ENCODE measurements around the gene EGFL8. TPM values are rescaled to one million over a fixed set of nuclear protein-coding genes. Genes with fewer than 3 reads are reported as not detected.

The EGFL8 gene
- total RNA-seq, 3 donors from 2014 or later: 10.2 to 19.6 (median 11.8) TPM

- Histone ChIP-seq H3K4me3 (peak overlapping the region; percentile 68 to 76 (median 74)), H3K27ac (peak overlapping the region; percentile 97 to 98), H3K27me3 (no peaks in the 10 kb centered on the region), H3K36me3 (no peaks in the 10 kb centered on the region), H3K4me1 (peaks cover 0 to 6% of the 10 kb centered on the region in 2 donors), H3K9me3 (no peaks in the 10 kb centered on the region)
- TF ChIP-seq POLR2A (IDR thresholded peaks at IDR 0.05) (no peak), CTCF (IDR thresholded peaks at IDR 0.05) (no peak), POLR2AphosphoS5 (IDR thresholded peaks at IDR 0.05) (no peak)
- intact Hi-C loops (cut with DNase I; ENCODE audit: low total_unique reads): no loop called here
- no peak for DNase-seq (ENCODE audit: low spot score in 2 of 2)
Observed at GRCh38 chr6:32189069-32189741, 24.8 kb downstream of the EGFL8 start.

- peak overlapping the region; percentile 97 to 98 for H3K27ac ChIP-seq
- TF ChIP-seq CTCF (IDR thresholded peaks at IDR 0.05) (no peak), POLR2AphosphoS5 (IDR thresholded peaks at IDR 0.05) (no peak), POLR2A (IDR thresholded peaks at IDR 0.05) (no peak)
- intact Hi-C loops (cut with DNase I; ENCODE audit: low total_unique reads): no loop called here
- no peaks in the 10 kb centered on the region for H3K27me3 ChIP-seq
- peak overlapping the region; percentile 68 to 76 (median 74) for H3K4me3 ChIP-seq
- no peaks in the 10 kb centered on the region for H3K9me3 ChIP-seq
- H3K36me3 ChIP-seq: no peaks in the 10 kb centered on the region
- no peak for DNase-seq (ENCODE audit: low spot score in 2 of 2)
- H3K4me1 ChIP-seq: peaks cover 0 to 7% of the 10 kb centered on the region in 2 donors
Observed at GRCh38 chr6:32189742-32190053, 25.3 kb downstream of the EGFL8 start.

- Histone ChIP-seq H3K27ac (peak within 1 kb of the TSS; percentile 97 to 98), H3K27me3 (no peaks in the 10 kb centered on the region), H3K4me3 (peak within 1 kb of the TSS; percentile 68 to 76 (median 74)), H3K9me3 (no peaks in the 10 kb centered on the region), H3K4me1 (peaks cover 0 to 12% of the 10 kb centered on the region in 2 donors), H3K36me3 (no peaks in the 10 kb centered on the region)
- DNase-seq (ENCODE audit: low spot score in 2 of 2): peak; percentile 92
- intact Hi-C loops (cut with DNase I; ENCODE audit: low total_unique reads): no loop called here
- TF ChIP-seq POLR2AphosphoS5 (IDR thresholded peaks at IDR 0.05) (peak; percentile 39 to 89 (median 56)), POLR2A (IDR thresholded peaks at IDR 0.05) (peak; percentile 91), CTCF (IDR thresholded peaks at IDR 0.05) (no peak)
Observed at GRCh38 chr6:32190054-32190851, 25.9 kb downstream of the EGFL8 start, which contains the start of gene PBX2. Gene PBX2 (minus strand): TSS chr6:32190202. CDS start chr6:32189915, 287 bp downstream.

- Histone ChIP-seq H3K4me3 (peak overlapping the region; percentile 68 to 76 (median 74)), H3K9me3 (no peaks in the 10 kb centered on the region), H3K27me3 (no peaks in the 10 kb centered on the region), H3K4me1 (peaks cover 0 to 12% of the 10 kb centered on the region in 2 donors), H3K36me3 (no peaks in the 10 kb centered on the region), H3K27ac (peak overlapping the region; percentile 97 to 98)
- intact Hi-C loops (cut with DNase I; ENCODE audit: low total_unique reads): no loop called here
- TF ChIP-seq CTCF (IDR thresholded peaks at IDR 0.05) (no peak), POLR2A (IDR thresholded peaks at IDR 0.05) (no peak), POLR2AphosphoS5 (IDR thresholded peaks at IDR 0.05) (no peak)
- no peak for DNase-seq (ENCODE audit: low spot score in 2 of 2)
Observed at GRCh38 chr6:32190911-32191677, 26.7 kb downstream of the EGFL8 start.
